Globus pallidus (tissue), 1 donor: Measurements from ENCODE around the gene SDK2.
A peak's percentile ranks its signal among the peaks of the same experiment; 100 is the strongest.

Experiments
- DNase-seq: peaks from one replicate; pipeline ENCODE4 v3.0.0-alpha.2; 2015; ENCODE audit warnings: low spot score

The SDK2 gene

DNA sequence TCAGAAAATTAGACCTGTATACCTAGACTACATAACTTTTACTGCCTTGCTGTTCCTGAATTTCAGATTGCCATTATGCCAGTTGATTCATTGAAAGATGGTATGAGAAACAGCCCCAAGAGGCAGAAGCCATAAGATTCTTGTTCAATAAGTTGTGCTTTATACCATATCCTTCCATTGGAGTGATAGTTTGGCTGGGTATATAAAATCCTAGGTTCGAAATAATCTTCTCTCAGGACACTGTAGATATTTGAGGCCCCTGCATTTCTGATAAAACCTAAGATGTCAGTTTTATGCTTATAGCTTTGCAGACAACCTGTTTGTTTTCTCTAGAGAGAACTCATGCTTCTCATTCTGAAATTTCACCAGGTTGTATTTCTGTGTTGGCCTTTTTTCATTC is 9.6 kb upstream of the SDK2 start:
- DNase-seq = no peak

DNA sequence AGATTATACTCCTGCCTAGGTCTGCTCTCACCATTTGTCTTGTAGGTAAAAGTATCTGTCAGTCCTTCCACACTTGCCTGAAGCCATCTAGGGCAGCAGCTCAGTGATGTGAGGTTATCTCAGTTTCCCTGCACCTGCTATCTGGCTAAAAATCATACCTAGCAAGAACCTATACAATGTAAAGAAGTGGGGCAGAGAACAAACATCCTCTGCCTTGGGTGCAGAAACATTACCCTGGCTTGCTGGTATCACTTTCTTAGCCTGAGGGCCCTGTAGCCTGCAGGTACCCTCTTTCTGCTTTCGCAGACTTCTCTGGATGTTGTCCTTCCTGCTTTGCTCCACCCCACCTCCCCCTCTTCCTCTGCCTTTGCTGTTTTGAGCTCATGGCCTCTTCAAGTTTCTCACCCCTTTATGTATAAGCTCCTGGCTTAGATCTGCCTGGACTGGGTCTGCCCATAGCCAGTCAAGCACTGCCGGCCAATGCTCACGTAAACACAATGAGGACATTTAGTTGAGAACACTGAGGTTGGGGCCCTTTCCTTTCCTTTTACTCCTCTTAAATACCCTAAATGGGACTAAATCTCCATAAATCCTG is 8.7 kb upstream of the SDK2 start:
- no peak for DNase-seq

DNA sequence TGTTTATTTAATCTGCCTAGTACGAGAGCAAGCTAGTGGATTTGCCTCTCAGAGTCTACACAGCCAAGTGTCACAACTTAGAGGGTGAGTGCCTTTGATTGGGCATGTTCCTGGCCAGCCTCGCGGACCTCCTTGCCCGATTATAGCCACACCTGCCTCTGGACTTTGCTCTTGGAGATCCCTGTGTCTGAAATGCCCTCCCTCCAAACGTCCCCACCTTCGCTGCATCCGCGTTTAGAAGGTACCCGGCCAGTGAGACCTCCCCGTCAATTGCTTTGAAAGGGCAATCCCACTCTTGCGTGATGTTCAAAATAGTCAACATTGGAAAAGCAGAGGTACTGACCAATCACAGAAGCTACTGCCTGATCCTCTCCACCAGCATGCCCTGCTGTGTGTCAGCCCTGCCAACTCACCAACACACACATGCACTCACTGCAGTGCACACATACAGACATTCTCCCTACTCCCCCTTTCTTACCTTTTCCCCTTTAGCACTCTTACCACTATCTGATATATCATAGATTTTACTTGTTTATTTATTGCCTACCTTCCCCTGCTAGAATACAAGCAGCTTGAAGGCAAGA is 6.5 kb upstream of the SDK2 start:
- no peak for DNase-seq

DNA sequence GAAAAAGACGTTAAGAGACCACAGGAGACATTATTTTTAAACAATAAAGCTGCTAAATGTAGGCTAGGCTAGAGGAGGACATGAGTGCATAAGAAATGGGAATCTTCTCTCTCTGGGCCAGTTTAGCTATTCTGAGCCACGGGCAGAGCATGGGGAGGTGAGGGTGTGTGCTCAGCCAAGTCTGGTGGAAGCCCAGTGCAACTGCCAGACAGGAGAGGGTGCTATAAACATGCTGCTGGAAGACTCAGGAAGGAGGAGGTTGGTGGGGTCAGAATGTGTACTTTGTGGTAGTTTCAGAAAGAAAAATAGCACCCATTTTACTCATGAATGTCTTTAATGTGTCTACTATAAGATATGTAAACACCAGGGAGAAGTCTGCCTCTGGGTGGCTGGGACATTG is 5.9 kb upstream of the SDK2 start:
- DNase-seq = no peak

DNA sequence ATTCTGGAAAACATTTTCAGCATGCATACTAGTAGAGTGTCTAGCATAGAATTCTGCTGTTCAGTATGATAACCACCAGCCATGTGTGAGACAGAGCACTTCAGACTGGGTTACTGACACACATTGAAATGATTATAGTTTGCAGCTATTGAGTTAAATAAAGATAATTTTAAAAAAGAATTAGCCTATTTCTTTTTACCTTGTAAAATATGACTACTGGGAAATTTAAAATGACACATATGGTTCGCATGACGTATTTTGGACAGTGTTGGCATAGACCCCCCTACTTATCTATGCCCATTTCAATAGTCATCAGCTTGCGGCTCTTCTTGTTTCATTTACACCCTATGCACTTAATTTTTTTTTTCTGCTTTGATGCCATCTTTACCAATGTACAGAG is 4.7 kb upstream of the SDK2 start:
- DNase-seq = no peak

DNA sequence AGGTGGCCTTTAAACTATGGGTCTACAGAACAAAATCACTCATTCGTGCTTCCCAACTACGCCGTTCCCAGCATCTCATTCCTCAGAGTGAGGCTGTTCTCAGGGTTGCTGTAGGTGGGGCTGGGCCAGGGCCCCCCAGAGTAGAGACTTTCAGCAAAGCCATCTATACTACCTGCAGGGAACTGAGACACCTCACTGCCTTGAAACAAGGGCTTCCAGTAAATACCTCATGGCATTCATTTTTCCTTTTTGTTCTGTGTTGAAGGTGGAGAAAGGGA is 4.2 kb upstream of the SDK2 start:
- DNase-seq = no peak

DNA sequence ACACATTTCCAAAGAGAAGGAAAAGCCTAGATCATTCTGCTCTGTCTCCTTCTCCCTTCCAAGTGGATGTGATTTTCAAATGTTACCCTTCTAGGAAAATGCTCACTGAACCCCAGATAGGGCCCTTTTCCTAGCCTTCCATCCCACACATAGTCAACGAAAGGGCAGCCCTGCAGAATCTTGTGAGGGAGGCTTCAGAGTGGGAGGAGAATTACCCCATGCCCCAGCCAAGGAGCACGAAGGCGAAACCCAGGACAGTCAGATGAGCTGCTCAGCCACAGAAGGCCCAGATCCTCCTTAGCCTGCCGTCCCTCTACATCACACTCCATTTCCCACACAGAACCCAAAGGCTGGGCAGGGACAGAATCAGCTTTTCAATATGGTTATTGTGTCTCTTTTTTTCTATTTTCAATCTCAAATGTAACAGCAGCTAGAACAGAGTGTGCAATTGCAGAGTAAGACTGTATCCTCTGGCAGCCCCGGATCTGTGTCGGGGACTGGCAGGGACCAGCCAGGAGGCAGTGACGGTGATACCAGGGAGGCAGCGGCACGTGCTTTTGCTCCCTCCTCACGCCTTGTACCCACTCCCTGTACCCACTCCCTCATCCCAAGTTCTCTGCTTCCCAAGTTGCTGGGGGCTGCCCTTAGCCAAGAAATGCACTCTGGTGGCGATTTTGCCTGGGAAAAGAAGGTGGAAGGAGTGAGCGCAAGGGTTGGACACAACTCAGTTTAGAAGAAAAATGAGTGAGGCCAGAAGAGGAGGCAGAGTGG is 3.7 kb upstream of the SDK2 start:
- DNase-seq = no peak

DNA sequence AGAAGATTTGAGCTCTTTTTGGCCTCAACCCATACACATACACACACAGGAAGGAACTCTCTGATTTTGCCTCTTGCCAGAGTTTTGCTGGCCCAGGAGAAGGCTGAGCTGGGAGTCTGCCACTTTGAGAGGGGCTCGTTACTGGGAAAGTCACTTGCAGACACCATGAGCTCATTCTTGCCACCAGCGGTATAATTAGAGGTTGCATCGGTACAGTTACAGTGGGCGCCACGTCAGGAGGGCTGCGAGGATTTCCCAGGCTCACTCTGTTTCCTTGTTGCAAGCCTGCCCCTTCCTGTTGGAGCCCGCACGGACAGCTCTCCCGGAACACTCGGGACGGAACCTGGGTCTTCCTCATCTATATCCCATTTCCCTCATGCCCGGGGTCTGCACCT is 3.1 kb upstream of the SDK2 start:
- no peak for DNase-seq

DNA sequence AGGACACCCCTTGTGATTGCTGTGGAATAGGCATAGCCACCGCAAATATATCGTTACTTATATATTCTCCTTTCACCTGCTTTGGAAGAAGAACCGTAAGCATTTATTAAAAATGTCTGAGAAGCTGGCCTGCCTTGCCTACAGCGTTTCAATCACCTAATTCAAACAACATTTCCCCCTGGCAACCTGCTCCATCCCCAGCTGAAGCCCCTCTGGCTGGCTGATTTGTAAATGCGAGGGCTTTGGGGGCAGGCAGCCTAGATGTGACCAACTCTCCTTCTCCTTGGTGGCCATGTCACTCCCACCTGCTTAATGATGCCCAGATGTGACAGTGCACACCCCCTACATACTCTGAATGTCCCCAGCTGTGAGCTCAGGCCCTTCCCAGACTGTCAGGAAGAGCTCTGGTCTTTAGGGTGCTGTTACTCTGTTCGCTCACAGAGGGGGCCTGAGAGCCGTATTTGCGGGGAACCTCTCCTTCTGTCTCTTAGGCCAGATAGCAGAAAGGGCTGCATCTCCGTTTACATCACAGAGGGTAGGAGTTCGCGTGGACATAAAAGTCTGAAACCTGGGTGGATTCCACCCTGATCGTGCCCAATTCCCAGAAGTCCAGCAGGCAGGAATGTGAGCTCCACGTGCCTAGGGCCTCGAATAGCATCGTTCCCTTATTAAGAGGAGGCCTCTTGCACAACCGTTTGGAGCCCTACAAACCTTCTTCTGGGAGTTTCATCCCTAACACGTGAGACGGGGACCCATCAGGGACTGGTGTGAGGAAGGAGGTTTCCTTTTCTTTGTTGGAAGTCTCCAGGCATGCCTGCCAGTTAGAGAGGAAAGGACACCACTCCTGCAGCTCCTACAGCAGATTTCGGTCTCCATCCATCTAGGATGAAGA is 2.4 kb upstream of the SDK2 start:
- no peak for DNase-seq

DNA sequence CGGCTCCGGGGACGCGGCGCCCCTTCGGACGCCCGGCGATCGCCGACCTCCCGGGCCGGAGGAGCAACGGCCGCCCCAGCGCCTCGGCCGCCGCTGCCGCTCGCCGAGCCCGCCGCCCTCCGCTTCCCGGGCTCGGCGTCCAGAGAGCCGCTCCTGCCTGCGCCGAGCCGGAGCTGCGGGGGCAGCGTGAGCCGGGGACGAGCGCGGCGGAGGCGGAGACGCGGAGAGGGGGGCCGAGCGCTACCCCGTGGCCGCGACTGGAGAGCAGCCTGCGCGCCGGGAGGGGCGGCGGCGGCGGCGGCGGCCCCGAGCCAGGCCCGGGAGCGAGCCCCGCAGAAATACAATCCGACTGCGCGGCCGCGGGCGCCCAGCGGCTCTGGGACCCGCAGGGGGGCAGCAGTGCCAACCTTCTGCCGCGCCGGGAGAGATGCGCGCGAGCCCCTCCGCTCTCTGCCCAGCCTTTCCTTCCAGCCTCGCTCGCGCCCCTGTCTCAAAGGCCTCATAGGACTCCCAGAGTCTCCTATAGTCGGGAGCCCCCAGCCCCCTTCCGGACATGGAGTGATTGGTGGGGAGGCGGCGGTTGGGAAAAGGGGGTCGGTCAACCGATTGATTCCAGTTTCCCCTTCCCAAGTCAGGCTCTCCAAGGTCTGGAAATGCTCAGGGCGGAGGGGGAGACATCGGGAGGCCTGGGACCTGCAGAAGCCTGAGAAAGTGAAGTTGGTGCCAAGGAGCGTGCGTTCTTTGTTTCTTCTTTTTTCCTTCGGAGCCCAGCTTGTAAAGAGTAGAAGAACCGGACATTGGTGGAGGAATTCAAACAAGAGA is 1.0 kb upstream of the SDK2 start:
- peak; percentile 64 for DNase-seq

DNA sequence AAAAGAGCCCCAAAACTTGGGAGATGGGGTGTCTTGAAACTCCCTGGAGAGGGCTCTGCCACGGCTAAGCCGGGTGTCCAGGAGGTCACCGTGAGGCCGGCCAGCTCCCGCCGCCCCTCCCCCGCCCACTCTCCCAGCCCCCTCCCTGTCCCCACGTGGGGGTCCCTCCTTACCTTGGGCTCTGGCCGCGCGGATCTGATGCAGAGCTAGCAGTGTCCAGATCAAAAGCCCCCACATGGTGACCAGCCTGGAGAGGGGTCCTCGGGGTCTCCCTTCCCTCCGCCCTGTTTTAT is 447 bp downstream of the SDK2 start:
- DNase-seq = no peak

DNA sequence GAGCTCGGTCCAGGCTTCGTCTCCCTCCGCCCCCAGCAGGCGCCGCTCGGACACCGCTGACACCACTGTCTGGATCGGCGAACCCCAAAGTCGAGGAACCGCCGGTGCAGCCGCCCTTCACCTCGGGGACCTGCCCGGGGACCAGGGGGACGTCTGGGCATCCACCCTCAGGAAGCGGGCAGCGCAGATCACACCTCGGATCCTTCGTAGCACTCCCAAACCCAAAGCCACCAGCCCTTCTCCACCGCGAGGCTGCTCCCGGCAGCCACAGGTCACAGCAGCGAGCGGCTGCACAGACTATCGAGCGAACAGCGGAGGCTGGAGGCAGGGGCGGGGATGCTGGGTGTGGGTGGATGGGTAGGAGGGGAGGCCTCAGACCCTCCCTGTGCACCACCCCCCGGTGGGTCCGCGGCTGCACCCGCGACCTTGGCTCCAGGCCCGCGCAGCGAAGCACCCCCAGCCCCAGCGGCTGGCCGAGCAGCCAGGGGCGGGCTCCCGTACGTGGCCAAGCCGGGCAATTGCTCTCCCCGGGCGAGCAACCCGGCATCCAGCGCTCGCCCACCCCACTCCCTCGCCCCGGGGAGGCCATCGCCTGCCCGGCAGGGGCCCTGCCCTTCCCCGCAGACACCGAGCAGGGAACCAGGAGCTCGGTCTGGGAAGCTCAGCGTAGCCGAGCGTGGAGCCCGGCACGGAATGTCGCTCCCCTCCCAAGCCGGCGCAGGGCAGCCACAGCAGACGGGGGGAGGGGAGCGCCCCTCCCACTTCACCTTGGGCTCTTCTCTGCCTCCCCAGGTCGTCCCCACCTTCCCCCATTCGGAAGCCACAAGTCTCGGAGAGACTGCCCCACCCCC is 1.0 kb downstream of the SDK2 start:
- no peak for DNase-seq

DNA sequence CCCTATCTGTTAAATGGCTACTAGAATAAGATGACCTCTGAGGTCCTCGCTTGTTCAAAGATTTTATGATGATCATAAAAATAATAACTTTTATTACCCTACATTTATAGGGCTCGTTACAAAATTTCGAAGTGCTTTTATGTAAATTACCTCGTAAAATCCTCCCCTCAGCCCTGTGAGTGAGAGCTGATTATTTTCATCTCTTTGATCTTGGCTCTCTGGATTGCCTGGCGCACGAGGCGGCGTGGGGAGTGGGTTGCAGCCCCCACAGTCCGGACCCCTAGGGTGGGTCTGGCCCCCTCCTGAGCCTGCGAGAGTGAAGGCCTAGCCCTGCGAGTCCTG is 1.6 kb downstream of the SDK2 start:
- no peak for DNase-seq

DNA sequence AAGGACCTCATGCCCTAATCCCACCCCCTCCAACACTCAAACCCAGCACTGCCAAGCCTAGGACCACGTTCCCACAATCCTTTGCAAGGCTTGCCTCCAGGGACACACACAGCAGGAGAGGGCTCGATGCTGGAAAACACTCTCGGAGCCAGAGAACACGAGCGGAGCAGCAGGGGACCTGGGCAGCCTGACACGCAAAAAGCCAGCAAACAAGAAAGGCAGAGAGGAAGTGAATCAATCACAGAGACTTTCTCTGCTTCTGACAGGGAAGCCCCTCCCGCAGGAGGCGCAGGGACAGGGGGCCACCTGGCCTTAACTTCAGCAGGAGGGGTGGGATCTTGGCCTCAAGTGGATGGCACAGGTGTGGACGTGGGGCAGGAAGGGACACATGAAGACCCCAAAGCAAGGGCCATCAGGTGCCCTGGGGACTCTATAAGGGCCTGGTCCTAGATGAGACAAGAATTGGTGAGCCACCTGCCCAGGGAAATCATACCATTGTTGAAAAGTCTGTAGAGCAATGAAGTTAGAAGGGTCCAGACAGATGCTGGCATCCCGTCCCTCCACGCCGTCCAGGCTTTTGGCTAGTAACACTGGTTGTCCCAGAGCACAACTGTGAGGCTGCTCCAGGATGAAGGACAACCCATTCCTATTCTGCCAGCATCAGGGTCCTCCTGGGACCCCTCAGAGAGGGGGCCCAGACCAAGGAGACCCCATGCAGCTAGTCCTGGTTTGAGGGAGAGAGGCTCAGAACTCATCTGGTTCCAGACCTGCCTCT is 2.2 kb downstream of the SDK2 start:
- DNase-seq = no peak

DNA sequence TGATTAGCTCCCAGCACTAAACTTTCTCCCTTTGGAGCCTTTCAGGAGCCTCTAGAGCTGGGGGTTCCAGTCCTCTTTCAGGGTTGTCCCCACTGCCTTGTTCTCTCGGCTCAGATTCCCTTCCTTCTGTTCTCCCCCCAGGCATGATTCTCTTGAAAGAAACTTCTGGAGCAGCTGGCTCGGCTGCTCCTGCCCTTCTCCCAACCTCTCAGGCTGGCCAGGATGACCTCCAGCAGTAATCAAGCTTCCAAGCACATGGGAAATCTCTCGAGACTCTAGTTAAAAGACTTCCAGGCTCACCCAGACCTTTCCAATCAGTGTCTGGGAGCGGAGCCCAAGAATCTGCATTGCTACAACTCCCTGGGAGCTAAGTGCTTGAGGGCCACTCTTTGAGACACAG is 3.6 kb downstream of the SDK2 start:
- DNase-seq = no peak

DNA sequence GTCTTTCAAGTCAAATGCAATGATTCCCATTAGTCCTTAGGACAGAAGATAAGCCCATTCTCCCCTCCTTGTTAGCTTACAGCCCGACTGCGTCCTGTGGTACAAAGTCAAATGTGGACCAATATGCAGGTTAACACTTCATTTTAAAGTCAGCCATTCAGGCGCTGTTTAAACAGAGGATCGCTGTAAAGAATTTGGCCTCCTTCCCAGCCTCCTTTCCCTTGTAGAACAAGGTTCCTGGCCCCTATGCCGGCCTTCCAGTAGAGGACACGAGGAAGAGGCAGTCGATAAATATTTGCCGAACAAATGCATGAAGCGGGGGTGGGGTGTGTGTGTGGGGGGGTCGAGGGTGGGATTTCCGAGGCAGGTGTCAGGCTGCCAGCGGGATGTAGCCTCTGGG is 4.3 kb downstream of the SDK2 start:
- DNase-seq = no peak

DNA sequence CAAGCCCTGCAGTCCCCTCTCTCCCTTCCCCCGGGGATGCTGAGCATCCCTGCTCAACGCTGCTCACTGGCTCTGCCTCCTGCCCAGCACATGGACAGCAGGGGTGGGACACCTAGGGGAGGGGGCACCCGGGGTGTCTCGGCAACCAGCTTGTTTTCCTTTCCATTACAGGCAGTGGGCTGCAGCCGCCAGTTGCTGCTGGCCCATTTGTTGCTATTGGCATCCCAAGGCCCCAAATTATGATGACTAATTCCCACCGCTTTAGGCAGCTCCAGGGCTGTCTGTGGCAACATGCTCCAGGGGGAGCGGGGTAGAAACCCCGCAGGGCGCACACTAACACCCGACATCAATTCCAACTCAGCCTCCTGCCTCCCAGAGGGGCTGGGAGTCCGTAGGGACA is 4.9 kb downstream of the SDK2 start:
- no peak for DNase-seq

DNA sequence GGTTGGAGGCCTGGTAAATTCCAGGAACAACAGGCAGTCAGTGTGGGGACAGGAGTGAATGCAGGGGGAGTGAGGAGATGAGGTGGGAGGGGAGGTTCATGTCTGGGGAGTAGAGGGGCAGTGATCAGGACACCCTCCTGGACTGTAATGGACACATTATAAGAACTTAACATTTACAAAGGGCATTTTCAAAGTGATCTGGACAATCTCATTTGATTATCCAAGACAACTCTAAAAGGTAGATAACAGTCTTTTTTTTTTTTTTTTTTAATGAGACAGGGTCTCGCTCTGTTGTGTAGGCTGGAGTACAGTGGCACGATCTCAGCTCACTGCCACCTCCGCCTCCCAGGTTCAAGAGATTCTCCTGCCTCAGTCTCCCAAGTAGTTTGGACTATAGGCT is 5.7 kb downstream of the SDK2 start:
- DNase-seq = no peak

DNA sequence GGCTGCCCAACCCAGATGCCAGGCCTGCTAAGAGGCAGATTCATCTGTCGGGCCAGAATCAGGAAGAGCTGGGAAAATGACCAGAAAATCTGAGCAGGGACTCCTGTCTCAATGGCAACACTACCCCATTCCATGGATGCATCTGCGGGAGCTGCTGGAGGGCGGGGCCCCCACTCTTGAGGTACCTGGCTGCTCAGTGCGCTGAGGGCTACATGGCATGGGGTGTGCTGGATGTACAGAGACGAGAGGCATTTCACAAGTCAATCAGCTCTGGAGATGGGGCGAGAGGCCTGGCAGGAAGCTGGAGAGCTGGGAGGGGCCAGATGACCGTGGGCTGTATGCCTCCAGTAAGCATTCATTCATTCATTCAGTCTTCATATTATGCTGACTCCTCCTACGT is 6.4 kb downstream of the SDK2 start:
- no peak for DNase-seq

DNA sequence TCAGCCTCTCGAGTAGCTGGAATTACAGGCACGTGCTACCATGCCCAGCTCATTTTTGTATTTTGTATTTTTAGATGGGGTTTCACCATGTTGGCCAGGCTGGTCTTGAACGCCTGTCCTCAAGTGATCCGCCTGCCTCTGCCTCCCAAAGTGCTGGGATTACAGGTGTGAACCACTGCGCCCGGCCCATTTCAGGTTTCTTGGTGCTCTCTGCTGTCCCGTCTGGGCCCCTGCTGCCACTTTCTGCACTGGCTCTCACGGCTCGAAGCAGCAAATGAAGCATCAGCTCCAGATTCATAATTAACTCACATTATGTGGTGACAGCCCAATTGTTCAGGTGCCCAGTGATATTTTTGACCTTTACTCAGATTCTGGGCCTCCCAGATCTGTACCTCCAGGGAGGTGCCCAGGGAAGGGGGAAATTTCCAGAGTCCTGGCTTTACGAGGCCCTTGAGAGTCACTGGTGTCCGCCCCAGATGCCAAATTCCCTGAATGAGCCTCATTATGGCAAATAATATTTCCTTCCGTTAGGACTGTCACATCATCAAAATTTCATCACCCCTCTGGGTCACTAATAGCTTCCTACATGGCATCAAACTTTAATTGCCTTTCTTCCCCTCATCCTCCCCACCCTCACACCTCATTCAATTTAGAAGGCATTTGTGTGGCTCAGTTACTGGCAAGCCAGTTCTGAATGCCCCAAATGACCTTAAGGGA is 9.0 kb downstream of the SDK2 start:
- DNase-seq = no peak
